Osteocyte (in vitro differentiated cells): ENCODE measurements around the gene MINAR1. TPM values are rescaled to one million over a fixed set of nuclear protein-coding genes. Genes with fewer than 3 reads are reported as not detected.

Experiments
- DNase-seq: peaks from one replicate; pipeline ENCODE4 v3.0.0; 2021; ENCODE audit warnings: mixed read lengths; ENCODE audit not compliant: unreplicated experiment; ENCODE audit errors: extremely low spot score
- H3K27ac Mint-ChIP-seq: one replicate; pipeline ENCODE4 v1.8.0; 2021; ENCODE audit warnings: mild to moderate bottlenecking, mixed read lengths; ENCODE audit not compliant: unreplicated experiment
- H3K27me3 Mint-ChIP-seq: one replicate; pipeline ENCODE4 v1.8.0; 2021; ENCODE audit warnings: mixed read lengths; ENCODE audit not compliant: unreplicated experiment
- H3K36me3 Mint-ChIP-seq: one replicate; pipeline ENCODE4 v1.8.0; 2021; ENCODE audit warnings: mixed read lengths; ENCODE audit not compliant: unreplicated experiment
- H3K4me1 Mint-ChIP-seq: one replicate; pipeline ENCODE4 v1.8.0; 2021; ENCODE audit warnings: mixed read lengths; ENCODE audit not compliant: unreplicated experiment
- H3K4me3 Mint-ChIP-seq: one replicate; pipeline ENCODE4 v1.8.0; 2021; ENCODE audit warnings: mild to moderate bottlenecking, moderate library complexity, mixed read lengths; ENCODE audit not compliant: unreplicated experiment
- H3K9me3 Mint-ChIP-seq: one replicate; pipeline ENCODE4 v1.8.0; 2021; ENCODE audit warnings: mixed read lengths; ENCODE audit not compliant: unreplicated experiment
- CTCF ChIP-seq: fragments of 200-600 bp; sonication (generic); IDR thresholded peaks from 2 replicates; pipeline ENCODE4 v1.5.0; 2021; ENCODE audit warnings: antibody characterized with exemption, mild to moderate bottlenecking, moderate library complexity
- total RNA-seq: library from RNA; stranded (reverse); gene quantifications from 2 replicates; pipeline ENCODE4 v1.2.1, GENCODE V29; 2021

Gene MINAR1
- total RNA-seq, 1 donor from 2014 or later, result 2.1 TPM

DNA sequence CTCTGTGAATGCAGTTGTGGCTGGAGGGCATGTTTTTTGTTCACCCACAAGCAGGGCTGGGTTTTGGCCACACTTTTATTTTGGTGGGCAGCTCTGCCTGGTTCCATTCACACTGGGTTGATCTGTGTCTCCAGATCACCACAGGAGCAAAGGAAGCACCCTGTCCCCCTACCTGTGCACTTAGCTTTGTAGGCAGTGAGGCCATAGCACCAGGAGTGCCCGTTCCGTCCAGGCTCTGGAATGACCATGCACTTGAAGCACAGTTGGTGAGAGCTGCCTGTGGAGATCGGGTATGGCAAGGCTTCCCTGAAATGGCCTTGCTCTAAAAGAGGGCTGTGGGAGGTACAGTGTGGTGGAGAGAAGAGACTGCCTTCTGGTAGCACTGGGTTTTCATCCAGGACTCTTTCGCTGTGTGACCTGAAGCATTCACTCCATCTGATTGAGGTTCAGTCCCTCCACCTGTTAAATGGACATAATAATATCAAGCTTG, 31.7 kb downstream of the MINAR1 start:
- Mint-ChIP-seq H3K4me3 (no peak overlapping the region), H3K27me3 (no peaks in the 10 kb centered on the region), H3K36me3 (no peaks in the 10 kb centered on the region), H3K27ac (no peak overlapping the region), H3K4me1 (no peaks in the 10 kb centered on the region), H3K9me3 (no peaks in the 10 kb centered on the region)
- TF ChIP-seq CTCF, result no peak
- peak; percentile 46 for DNase-seq

DNA sequence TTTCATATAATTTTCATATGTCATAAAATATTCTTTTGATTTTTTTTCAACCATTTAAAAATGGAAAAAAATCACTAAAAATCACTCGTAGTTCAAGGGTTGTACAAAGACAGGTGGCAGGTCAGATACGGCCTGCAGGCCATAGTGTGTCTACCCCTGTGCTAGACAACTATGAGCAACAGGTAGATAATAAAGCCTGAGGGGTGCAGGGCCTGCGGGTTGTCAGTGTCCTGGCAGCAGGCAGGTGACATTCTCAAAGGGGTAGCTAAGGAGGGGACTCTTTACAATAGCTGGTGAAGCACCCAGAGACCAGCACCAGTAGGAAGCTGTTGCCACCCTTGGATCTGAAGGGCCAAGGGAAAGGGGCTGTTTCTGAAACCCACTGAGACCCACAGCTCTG, 34.4 kb downstream of the MINAR1 start:
- Mint-ChIP-seq H3K36me3 (no peaks in the 10 kb centered on the region), H3K4me3 (no peak overlapping the region), H3K9me3 (no peaks in the 10 kb centered on the region), H3K27ac (no peak overlapping the region), H3K4me1 (no peaks in the 10 kb centered on the region), H3K27me3 (no peaks in the 10 kb centered on the region)
- TF ChIP-seq CTCF, result no peak
- no peak for DNase-seq

GRCh38 chr15:79467865-79468586, 35.9 kb downstream of the MINAR1 start:
- no peaks in the 10 kb centered on the region for H3K4me1 Mint-ChIP-seq
- no peaks in the 10 kb centered on the region for H3K36me3 Mint-ChIP-seq
- no peaks in the 10 kb centered on the region for H3K27me3 Mint-ChIP-seq
- no peak overlapping the region for H3K27ac Mint-ChIP-seq
- TF ChIP-seq CTCF, result no peak
- no peak for DNase-seq
- no peaks in the 10 kb centered on the region for H3K9me3 Mint-ChIP-seq
- no peak overlapping the region for H3K4me3 Mint-ChIP-seq

DNA sequence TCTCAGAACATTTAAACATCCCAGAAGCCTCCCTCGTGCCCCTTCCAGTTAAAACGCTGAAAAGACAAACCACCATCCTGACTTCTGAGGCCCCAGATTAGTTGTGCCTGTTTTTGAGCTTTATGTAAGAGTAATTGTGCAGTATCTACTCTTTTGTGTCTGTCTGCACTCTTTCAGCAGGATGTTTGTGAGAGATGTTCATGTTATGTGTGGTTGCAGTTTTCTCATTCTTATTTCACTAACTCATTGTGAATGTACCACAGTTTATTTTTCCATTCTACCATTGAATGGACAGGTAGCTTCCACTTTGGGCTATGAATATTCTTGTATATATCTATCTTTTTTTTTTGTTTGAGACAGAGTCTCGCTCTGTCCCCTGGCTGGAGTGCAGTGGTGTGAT, 40.3 kb downstream of the MINAR1 start:
- TF ChIP-seq CTCF, result no peak
- no peaks in the 10 kb centered on the region for H3K9me3 Mint-ChIP-seq
- H3K27me3 Mint-ChIP-seq, result no peaks in the 10 kb centered on the region
- no peak overlapping the region for H3K27ac Mint-ChIP-seq
- H3K4me3 Mint-ChIP-seq, result no peak overlapping the region
- no peak for DNase-seq
- H3K4me1 Mint-ChIP-seq, result no peaks in the 10 kb centered on the region
- no peaks in the 10 kb centered on the region for H3K36me3 Mint-ChIP-seq

GRCh38 chr15:79474252-79474651, 42.1 kb downstream of the MINAR1 start:
- Mint-ChIP-seq H3K36me3 (no peaks in the 10 kb centered on the region), H3K27me3 (no peaks in the 10 kb centered on the region), H3K9me3 (no peaks in the 10 kb centered on the region), H3K27ac (no peak overlapping the region), H3K4me3 (no peak overlapping the region), H3K4me1 (no peaks in the 10 kb centered on the region)
- DNase-seq, result no peak
- no peak for TF ChIP-seq CTCF
